ENCODE results near the gene RHBDF2. TPM values are rescaled to one million over a fixed set of nuclear protein-coding genes. Genes with fewer than 3 reads are reported as not detected.
"Not testable (repeated sequence)": the region's sequence is repeated elsewhere in the genome, so short reads cannot be mapped to it uniquely, and the experiment has no call there.

RHBDF2 gene
- total RNA-seq, 1 donor from 2014 or later, result 17.5 TPM

GRCh38 chr17:76521262-76521661 is 20.0 kb upstream of the RHBDF2 start:
- H3K4me1 Mint-ChIP-seq (ENCODE audit: unreplicated experiment), result peaks cover 22% of the 10 kb centered on the region

GRCh38 chr17:76519048-76519966 is 18.1 kb upstream of the RHBDF2 start:
- H3K27me3 Mint-ChIP-seq (ENCODE audit: unreplicated experiment), result peaks cover 3% of the 10 kb centered on the region
- H3K27ac Mint-ChIP-seq (ENCODE audit: unreplicated experiment), result no peak overlapping the region
- no peak overlapping the region for H3K4me3 Mint-ChIP-seq (ENCODE audit: unreplicated experiment)
- H3K9me3 Mint-ChIP-seq (ENCODE audit: unreplicated experiment), result no peaks in the 10 kb centered on the region
- H3K4me1 Mint-ChIP-seq (ENCODE audit: unreplicated experiment), result peaks cover 14% of the 10 kb centered on the region
- TF ChIP-seq CTCF (IDR thresholded peaks at IDR 0.05), result no peak
- H3K36me3 Mint-ChIP-seq (ENCODE audit: unreplicated experiment), result no peaks in the 10 kb centered on the region
- DNase-seq (ENCODE audit: extremely low spot score, unreplicated experiment), result no peak

More at GRCh38 chr17:76521262-76521661, 20.0 kb upstream of the RHBDF2 start:
- Mint-ChIP-seq H3K36me3 (ENCODE audit: unreplicated experiment) (no peaks in the 10 kb centered on the region), H3K9me3 (ENCODE audit: unreplicated experiment) (no peaks in the 10 kb centered on the region), H3K27me3 (ENCODE audit: unreplicated experiment) (peaks cover 3% of the 10 kb centered on the region), H3K27ac (ENCODE audit: unreplicated experiment) (no peak overlapping the region), H3K4me3 (ENCODE audit: unreplicated experiment) (no peak overlapping the region)
- no peak for TF ChIP-seq CTCF (IDR thresholded peaks at IDR 0.05)
- DNase-seq (ENCODE audit: extremely low spot score, unreplicated experiment), result no peak

- no peak for TF ChIP-seq CTCF (IDR thresholded peaks at IDR 0.05)
- Mint-ChIP-seq H3K4me1 (ENCODE audit: unreplicated experiment) (peaks cover 3% of the 10 kb centered on the region), H3K4me3 (ENCODE audit: unreplicated experiment) (no peak overlapping the region), H3K9me3 (ENCODE audit: unreplicated experiment) (no peaks in the 10 kb centered on the region), H3K27ac (ENCODE audit: unreplicated experiment) (no peak overlapping the region), H3K27me3 (ENCODE audit: unreplicated experiment) (peaks cover 4% of the 10 kb centered on the region), H3K36me3 (ENCODE audit: unreplicated experiment) (no peaks in the 10 kb centered on the region)
- DNase-seq (ENCODE audit: extremely low spot score, unreplicated experiment), result no peak
Observed at GRCh38 chr17:76517638-76518038, 16.4 kb upstream of the RHBDF2 start.

- Mint-ChIP-seq H3K4me3 (ENCODE audit: unreplicated experiment) (no peak overlapping the region), H3K27ac (ENCODE audit: unreplicated experiment) (no peak overlapping the region), H3K9me3 (ENCODE audit: unreplicated experiment) (no peaks in the 10 kb centered on the region), H3K4me1 (ENCODE audit: unreplicated experiment) (peaks cover 3% of the 10 kb centered on the region), H3K27me3 (ENCODE audit: unreplicated experiment) (peaks cover 5% of the 10 kb centered on the region), H3K36me3 (ENCODE audit: unreplicated experiment) (no peaks in the 10 kb centered on the region)
- TF ChIP-seq CTCF (IDR thresholded peaks at IDR 0.05), result no peak
- no peak for DNase-seq (ENCODE audit: extremely low spot score, unreplicated experiment)
Observed at GRCh38 chr17:76515274-76515949, 14.2 kb upstream of the RHBDF2 start.

- H3K4me3 Mint-ChIP-seq (ENCODE audit: unreplicated experiment); DNase-seq (ENCODE audit: extremely low spot score, unreplicated experiment); H3K4me1 Mint-ChIP-seq (ENCODE audit: unreplicated experiment); H3K27me3 Mint-ChIP-seq (ENCODE audit: unreplicated experiment); H3K9me3 Mint-ChIP-seq (ENCODE audit: unreplicated experiment); H3K27ac Mint-ChIP-seq (ENCODE audit: unreplicated experiment); H3K36me3 Mint-ChIP-seq (ENCODE audit: unreplicated experiment): not testable (repeated sequence)
Observed at GRCh38 chr17:76514355-76514754, 13.1 kb upstream of the RHBDF2 start.
